ENCODE measurements around the gene IGHMBP2.

DNA sequence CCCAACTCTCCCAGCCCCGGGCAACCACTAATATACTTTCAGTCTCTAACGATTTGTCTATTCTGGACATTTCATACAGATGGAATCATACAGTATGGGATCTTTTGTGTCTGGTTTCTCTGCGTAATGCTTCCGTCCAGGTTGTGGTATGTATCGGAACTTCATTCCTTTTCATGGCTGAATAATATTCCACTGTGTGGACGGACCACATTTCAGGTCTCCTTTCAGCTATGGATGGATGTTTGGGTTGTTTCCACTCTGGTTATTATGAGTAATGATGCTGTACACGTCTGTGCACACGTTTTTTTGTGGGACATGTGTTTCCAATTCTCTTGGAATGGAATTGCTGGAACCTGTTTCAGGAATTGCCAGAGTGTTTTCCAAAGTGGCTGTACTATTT, 44.6 kb upstream of the IGHMBP2 start:
- TF ChIP-seq EZH2 (IDR thresholded peaks at IDR 0.05; ENCODE audit: insufficient read depth, poor library complexity, severe bottlenecking) (no peak), EZH2phosphoT487 (IDR thresholded peaks at IDR 0.05; ENCODE audit: insufficient read depth, low read depth) (no peak)

All from GM23248 (cell line).